ENCODE results near the gene PGK1.

Gene PGK1

DNA sequence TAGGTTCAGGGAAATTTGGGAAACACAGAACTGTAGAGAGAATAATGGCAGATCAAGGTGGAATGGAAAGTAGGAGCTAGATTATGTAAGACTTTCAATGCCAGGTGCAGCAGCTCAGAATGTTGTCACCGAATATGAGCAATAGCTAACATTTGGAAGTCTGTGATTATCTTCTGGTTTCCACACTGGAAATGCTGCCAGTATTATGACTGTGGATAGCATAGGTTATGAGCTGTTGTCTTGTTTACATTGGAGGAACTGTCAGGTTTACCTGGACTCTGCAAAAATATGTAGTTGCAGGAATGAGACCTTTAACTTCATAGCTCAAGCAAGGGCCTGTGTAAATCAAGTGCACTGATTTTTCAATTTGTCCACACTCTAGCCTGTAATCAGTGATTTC lies 61.4 kb downstream of the PGK1 start:
- no peaks in the 10 kb centered on the region for H3K4me1 ChIP-seq (ENCODE audit: control insufficient read depth, insufficient read depth, low read length, poor library complexity, severe bottlenecking)
- no peaks in the 10 kb centered on the region for H3K27me3 ChIP-seq (replicated peaks; ENCODE audit: control insufficient read depth, insufficient read depth, low read length, poor library complexity, severe bottlenecking)
- H3K9me3 ChIP-seq (ENCODE audit: control insufficient read depth, low read length) = no peaks in the 10 kb centered on the region
- DNase-seq = no peak
- no peak overlapping the region for H3K27ac ChIP-seq (ENCODE audit: insufficient read depth, low read length, poor library complexity, severe bottlenecking)
- no peaks in the 10 kb centered on the region for H3K36me3 ChIP-seq (ENCODE audit: control insufficient read depth, insufficient read depth, low read length)
- no peak overlapping the region for H3K4me3 ChIP-seq (ENCODE audit: insufficient read depth, low read depth, low read length, poor library complexity, severe bottlenecking)

DNA sequence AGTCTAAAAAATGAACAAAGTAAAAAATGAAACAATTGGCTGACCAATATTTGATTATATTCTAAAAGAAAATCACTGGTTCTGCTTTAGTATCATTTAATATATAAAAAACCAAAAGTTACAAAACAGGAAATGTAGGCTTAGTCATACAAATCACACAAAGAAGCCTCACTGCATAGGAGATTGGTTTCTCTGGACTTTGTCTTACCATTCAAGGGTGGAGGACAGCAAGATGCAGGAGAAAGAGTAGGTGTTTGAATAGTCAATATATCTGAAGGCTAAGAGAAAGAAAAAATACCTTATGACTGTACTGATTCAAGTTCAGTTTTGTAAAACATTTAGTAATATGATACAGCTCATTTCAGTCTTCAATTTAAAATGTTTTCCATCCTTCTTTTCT lies 64.0 kb downstream of the PGK1 start:
- no peak overlapping the region for H3K27ac ChIP-seq (ENCODE audit: insufficient read depth, low read length, poor library complexity, severe bottlenecking)
- H3K27me3 ChIP-seq (replicated peaks; ENCODE audit: control insufficient read depth, insufficient read depth, low read length, poor library complexity, severe bottlenecking) = no peaks in the 10 kb centered on the region
- no peaks in the 10 kb centered on the region for H3K9me3 ChIP-seq (ENCODE audit: control insufficient read depth, low read length)
- H3K4me3 ChIP-seq (ENCODE audit: insufficient read depth, low read depth, low read length, poor library complexity, severe bottlenecking) = no peak overlapping the region
- H3K4me1 ChIP-seq (ENCODE audit: control insufficient read depth, insufficient read depth, low read length, poor library complexity, severe bottlenecking) = no peaks in the 10 kb centered on the region
- H3K36me3 ChIP-seq (ENCODE audit: control insufficient read depth, insufficient read depth, low read length) = no peaks in the 10 kb centered on the region
- DNase-seq = no peak

All from effector memory CD4-positive, alpha-beta T cell (primary cell).